Fibroblast of mammary gland (primary cell): Measurements from ENCODE around the gene SORCS2.
A peak's percentile ranks its signal among the peaks of the same experiment; 100 is the strongest.

ENCODE experiments used
- DNase-seq: peaks from one replicate; pipeline ENCODE4 v3.0.0-alpha.2; 2010; ENCODE audit warnings: low read depth
- H3K4me3 ChIP-seq: 2 replicates; pipeline ENCODE4 v1.5.1; 2011; ENCODE audit warnings: low read depth, mild to moderate bottlenecking, low read length, moderate library complexity; ENCODE audit not compliant: control insufficient read depth
- CTCF ChIP-seq: conservative IDR thresholded peaks from 2 replicates; pipeline ENCODE4 v1.5.1; 2011; ENCODE audit warnings: low read depth, low read length, inconsistent platforms; ENCODE audit not compliant: control insufficient read depth, insufficient read depth

Gene SORCS2

DNA sequence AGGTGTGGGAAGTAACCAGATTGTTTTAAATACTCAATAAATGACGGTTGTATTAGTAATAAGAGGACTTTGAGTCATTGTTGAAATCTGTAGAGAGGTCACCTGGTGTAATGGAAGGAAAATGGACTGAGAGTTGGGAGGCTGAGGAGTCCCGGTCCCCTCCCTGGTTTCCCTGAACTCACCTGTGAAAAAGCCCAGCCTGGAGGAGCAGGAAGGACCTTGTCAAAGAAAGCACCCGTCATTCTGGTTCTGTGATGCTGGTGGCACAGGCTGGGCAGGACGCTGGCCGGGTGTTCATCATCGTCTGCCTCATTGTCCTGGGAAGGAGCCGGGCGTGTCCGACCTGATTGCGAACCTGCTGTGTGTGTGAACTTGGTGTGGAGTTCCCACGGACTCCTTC is 70.8 kb downstream of the SORCS2 start:
- no peak for DNase-seq
- no peak for TF ChIP-seq CTCF

DNA sequence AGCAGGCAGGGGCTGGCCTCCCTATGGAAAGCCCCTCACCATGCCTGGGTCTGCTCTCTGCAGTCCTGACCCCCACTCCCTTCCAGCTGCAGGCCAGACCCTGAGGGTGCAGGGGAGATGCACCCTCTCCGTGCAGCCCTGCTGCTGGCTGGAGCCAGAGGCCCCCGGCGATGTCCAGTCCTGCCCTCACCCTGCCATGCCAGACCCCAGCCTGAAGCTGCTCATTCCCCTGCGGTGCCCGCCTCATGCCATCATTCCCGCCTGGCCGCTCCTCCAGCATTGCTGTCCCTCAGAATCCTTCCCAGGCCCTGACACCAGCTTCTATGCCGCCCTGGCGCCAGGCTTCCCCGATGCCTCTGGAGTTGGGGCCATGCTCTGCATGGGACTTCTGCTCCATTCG is 72.4 kb downstream of the SORCS2 start:
- no peak overlapping the region for H3K4me3 ChIP-seq
- no peak for DNase-seq
- no peak for TF ChIP-seq CTCF

More for the DNA sequence above, 70.8 kb downstream of the SORCS2 start:
- no peak overlapping the region for H3K4me3 ChIP-seq

DNA sequence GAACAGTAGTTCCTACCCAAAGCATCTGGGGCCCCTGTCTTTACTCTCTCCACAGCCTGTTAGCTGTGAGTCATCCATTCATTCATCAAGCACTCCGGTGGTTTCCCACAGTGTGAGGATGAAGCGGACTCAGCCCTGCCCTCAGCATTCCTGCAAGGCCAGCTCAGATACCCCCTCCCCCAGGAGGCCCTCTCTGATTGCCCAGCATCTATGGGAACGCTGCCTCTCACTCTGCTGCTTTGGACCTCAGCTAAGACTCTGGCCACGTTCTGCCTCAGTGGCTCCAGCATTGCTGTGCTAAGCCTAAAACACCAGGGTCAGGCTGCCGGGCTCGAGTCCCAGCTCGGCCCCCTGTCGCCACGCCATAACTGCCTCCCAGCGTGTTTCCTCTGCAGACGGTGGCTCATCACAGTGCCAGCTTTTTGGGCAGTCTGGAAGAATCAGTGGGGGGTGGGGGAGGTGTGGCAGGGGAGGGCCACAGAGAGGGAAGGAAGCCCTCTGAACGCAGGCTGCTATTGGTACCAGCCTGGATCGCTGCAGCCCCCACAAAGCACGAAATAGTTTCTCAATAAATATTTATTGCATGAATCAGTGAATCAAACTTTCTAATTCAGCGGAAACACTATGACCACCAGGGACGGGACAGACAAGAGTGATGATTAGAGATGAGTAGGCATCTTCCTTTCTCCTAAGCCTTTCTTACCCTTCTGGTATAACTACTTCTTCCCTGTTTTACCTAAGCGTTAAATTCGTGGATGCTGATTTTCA is 74.4 kb downstream of the SORCS2 start:
- no peak for TF ChIP-seq CTCF
- H3K4me3 ChIP-seq, result no peak overlapping the region
- peak; percentile 92 for DNase-seq

- no peak overlapping the region for H3K4me3 ChIP-seq
- DNase-seq, result no peak
- no peak for TF ChIP-seq CTCF
Measured at GRCh38 chr4:7267829-7268228, 75.5 kb downstream of the SORCS2 start.

DNA sequence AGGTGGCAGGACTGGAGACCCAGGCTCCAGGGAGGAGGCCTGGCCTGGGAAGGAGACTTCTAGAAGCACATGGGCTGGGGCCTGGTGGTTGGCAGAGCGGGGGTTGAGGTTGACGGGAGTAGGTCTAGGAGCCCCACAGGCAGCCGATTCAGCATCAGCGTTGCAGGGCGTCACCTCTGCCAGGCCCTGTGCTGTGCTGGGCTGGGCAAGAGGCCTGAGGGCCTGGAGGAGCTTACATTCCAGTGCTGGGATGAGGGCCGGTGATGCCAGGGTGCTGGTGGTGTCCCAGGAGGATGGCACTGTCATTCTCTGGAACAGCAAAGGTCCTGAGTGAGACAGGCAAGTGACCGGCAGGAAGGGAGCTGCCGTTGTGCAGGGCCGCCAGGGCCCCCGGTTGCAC is 76.6 kb downstream of the SORCS2 start:
- no peak for TF ChIP-seq CTCF
- no peak for DNase-seq
- no peak overlapping the region for H3K4me3 ChIP-seq

- no peak for DNase-seq
- H3K4me3 ChIP-seq, result no peak overlapping the region
- TF ChIP-seq CTCF, result no peak
Measured at GRCh38 chr4:7270121-7270520, 77.8 kb downstream of the SORCS2 start.
